ENCODE data around the gene ASH1L.
"Not testable (repeated sequence)": the region's sequence is repeated elsewhere in the genome, so short reads cannot be mapped to it uniquely, and the experiment has no call there.

Gene ASH1L

DNA sequence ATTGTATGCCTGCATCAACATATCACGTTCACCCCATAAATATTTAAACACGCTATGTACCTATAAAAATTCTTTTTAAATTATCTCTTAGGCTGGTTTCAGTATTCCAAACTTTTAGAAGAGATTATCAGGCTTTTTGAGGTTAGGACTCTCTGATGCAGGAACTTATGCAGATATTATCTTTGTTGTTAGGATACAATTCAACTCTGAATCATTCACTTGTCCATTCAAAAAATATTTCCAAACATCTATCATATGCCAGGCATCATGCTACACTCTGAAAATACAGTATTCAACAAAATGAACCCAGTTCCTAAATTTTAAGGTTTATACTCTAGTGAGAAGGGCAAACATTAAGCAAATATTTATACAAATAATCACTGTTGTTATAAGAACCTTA is 40.5 kb downstream of the ASH1L start:
- DNase-seq (ENCODE audit: low read depth), result no peak
- no peak overlapping the region for H3K4me3 ChIP-seq (ENCODE audit: low read depth, low read length)
- TF ChIP-seq, protein P1, sequence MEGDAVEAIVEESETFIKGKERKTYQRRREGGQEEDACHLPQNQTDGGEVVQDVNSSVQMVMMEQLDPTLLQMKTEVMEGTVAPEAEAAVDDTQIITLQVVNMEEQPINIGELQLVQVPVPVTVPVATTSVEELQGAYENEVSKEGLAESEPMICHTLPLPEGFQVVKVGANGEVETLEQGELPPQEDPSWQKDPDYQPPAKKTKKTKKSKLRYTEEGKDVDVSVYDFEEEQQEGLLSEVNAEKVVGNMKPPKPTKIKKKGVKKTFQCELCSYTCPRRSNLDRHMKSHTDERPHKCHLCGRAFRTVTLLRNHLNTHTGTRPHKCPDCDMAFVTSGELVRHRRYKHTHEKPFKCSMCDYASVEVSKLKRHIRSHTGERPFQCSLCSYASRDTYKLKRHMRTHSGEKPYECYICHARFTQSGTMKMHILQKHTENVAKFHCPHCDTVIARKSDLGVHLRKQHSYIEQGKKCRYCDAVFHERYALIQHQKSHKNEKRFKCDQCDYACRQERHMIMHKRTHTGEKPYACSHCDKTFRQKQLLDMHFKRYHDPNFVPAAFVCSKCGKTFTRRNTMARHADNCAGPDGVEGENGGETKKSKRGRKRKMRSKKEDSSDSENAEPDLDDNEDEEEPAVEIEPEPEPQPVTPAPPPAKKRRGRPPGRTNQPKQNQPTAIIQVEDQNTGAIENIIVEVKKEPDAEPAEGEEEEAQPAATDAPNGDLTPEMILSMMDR (IDR thresholded peaks at IDR 0.05; ENCODE audit: control insufficient read depth, extremely low read depth, insufficient read depth), result no peak

DNA sequence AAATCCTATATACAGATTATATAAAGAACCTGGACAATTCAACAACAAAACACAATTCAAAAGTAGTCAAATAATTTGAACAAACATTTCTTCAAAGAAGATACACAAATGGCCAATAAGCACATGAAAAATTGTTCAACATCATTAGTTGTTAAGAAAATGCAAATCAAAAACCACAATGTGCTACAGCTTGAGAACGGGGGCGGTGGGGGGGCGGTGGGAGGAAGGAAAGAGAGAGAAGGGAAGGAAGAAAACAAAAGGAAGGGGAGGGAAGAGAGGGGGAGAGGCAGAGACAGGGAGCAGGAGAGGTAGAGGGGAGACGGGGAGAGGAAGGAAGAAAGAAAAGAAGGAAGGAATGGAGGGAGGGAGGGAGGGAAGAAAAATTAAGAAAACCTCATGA is 44.1 kb downstream of the ASH1L start:
- no peak overlapping the region for H3K4me3 ChIP-seq (ENCODE audit: low read depth, low read length)
- no peak for DNase-seq (ENCODE audit: low read depth)
- TF ChIP-seq, protein P1 (IDR thresholded peaks at IDR 0.05; ENCODE audit: control insufficient read depth, extremely low read depth, insufficient read depth), result no peak

DNA sequence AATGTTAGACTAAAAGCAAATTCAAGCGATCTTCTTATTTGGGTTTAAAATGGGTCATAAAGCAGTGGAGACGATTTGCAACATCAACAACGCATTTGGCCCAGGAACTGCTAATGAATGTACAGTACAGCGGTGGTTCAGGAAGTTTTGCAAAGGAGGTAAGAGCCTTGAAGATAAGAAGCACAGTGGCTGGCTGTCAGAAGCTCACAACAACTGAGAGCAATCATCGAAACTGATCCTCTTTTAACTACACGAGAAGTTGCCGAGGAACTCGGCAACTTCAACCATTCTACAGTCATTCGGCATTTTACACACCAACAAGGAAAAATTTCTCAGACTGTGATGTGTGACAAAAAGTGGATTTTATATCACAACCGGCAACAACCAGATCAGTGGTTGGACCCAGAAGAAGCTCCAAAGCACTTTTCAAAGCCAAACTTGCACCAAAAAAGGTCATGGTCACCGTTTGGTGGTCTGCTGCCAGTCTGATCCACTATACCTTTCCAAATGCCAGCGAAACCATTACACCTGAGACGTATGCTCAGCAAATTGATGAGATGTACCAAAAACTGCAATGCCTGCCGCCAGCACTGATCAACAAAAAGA is 47.9 kb downstream of the ASH1L start:
- TF ChIP-seq, protein P1 (IDR thresholded peaks at IDR 0.05; ENCODE audit: control insufficient read depth, extremely low read depth, insufficient read depth), result no peak
- no peak overlapping the region for H3K4me3 ChIP-seq (ENCODE audit: low read depth, low read length)
- no peak for DNase-seq (ENCODE audit: low read depth)

DNA sequence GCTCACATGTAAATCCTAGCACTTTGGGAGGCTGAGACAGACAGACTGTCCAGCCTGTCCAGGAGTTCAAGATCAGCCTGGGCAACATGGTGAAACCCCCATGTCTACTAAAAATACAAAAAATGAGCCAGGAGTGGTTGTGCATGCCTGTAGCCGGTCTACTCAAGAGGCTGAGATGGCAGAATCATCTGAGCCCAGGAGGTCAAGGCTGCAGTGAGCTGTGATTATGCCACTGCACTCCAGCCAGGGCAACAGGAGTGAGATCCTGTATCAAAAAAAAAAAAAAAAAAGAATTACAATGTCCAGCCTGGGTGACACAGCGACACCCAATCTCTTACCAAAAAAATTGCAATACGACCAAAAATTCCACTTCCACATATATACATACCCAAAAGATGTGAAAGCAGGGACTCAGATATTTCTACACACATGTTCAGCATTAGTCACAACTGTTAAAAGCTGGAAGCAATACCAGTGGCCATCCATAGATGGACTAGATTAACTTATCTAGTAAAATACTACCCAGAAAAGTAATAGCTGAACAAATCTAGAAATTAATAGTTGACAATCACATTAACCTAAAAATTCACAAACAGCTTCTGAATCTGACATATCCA is 49.2 kb downstream of the ASH1L start:
- TF ChIP-seq, protein P1 (IDR thresholded peaks at IDR 0.05; ENCODE audit: control insufficient read depth, extremely low read depth, insufficient read depth), result no peak
- no peak overlapping the region for H3K4me3 ChIP-seq (ENCODE audit: low read depth, low read length)
- DNase-seq (ENCODE audit: low read depth), result no peak

DNA sequence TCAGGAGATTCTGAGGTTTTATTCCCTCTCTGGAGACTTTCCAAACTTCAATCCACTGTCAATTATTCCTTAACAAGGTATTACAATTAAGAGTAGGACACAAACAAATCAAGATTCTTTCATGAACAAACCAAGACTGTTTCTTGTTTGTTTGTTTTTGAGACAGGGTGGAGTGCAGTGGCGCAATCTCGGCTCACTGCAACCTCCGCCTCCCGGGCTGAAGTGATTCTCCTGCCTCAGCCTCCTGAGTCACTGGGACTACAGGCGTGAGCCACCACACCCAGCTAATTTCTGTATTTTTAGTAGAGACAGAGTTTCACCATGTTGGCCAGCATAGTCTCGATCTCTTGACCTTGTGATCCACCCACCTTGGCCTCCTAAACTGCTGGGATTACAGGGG is 51.2 kb downstream of the ASH1L start:
- DNase-seq (ENCODE audit: low read depth); H3K4me3 ChIP-seq (ENCODE audit: low read depth, low read length): not testable (repeated sequence)

DNA sequence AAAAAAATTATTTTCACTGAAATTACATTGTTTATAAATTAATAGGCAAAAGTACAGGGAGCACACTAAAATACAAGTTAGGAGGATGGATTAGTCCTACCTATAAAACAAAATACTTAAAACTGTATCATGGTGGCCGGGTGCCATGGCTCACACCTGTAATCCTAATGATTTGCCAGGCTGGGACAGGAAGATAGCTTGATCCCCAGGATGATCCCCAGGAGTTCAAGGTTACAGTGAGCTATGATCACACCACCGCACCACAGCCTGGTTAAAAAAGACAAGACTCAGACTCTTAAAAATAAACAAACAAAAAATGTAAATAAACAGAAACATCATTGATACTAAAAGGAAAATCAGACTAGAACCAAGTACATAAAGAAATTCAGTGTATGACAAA is 53.5 kb downstream of the ASH1L start:
- DNase-seq (ENCODE audit: low read depth), result no peak
- TF ChIP-seq, protein P1 (IDR thresholded peaks at IDR 0.05; ENCODE audit: control insufficient read depth, extremely low read depth, insufficient read depth), result no peak
- H3K4me3 ChIP-seq (ENCODE audit: low read depth, low read length), result no peak overlapping the region

DNA sequence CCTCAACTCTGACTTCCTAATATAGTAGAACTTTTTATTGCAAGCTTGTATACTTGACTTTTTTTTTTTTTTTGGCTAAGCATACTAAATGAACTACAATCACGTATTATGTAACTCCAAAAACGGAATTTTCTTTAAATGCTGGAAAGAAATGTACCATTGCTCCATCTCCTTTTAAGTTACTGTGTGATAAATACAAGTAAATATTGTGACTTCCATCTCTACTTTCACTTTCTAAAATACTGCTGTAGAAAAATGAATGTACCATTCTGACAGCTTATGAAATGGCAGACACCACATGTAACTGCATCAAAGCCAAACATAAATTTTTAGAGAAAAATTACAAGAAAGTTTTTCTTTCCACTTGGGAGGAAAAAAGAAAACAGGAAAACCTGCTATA is 54.7 kb downstream of the ASH1L start:
- H3K4me3 ChIP-seq (ENCODE audit: low read depth, low read length), result no peak overlapping the region
- DNase-seq (ENCODE audit: low read depth), result no peak
- TF ChIP-seq, protein P1 (IDR thresholded peaks at IDR 0.05; ENCODE audit: control insufficient read depth, extremely low read depth, insufficient read depth), result no peak

DNA sequence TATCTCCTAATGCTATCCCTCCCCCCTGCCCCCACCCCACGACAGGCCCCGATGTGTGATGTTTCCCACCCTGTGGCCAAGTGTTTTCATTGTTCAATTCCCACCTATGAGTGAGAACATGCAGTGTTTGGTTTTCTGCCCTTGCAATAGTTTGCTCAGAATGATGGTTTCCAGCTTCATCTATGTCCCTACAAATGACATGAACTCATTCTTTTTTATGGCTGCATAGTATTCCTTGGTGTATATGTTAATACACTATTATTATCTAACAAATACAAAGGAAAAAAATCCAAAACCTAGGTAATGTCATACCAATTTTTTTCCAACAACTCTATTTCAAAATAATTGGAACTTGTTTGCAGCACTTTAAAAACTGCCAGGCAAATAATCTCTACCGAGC is 56.6 kb downstream of the ASH1L start:
- DNase-seq (ENCODE audit: low read depth); H3K4me3 ChIP-seq (ENCODE audit: low read depth, low read length): not testable (repeated sequence)

Data from LNCaP clone FGC (cell line).